GM21423 (cell line): Measurements from ENCODE around the gene NCOA3.

Experiments used
- ATAC-seq: cut with Tn5 transposase; IDR thresholded peaks from one replicate; pipeline ENCODE4 v1.9.1; 2021; ENCODE audit warnings: mild to moderate bottlenecking, moderate library complexity; ENCODE audit not compliant: unreplicated experiment

The NCOA3 gene

GRCh38 chr20:47675190-47676142, 173.8 kb downstream of the NCOA3 start:
- no peak for ATAC-seq

DNA sequence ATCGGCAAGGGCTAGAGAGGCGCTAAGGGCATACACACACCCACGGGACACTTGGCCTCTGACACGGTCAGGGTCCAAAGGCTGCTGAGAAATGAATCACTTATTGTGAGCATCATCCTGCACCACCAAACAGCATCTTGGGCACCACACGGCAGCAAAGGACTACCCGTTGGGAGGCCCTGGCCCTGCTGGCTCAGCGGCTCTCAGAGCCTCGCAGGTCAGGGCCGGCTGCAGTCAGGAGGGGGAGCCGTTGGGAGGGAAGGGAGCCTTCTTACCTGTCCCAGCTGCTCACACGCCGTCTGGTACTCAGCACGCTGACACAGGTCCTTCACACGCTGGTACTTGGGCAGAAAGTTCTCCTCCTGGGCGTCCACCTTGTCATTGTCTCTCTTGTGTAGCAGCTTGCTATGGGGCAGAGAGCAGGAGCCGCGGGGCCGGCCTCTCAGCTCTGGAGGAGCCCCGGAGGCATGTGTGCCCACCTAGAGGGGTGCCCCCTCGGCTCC, 174.6 kb downstream of the NCOA3 start:
- ATAC-seq: no peak

GRCh38 chr20:47676912-47677634, 175.4 kb downstream of the NCOA3 start:
- no peak for ATAC-seq

GRCh38 chr20:47677635-47678453, 176.2 kb downstream of the NCOA3 start:
- ATAC-seq: no peak

DNA sequence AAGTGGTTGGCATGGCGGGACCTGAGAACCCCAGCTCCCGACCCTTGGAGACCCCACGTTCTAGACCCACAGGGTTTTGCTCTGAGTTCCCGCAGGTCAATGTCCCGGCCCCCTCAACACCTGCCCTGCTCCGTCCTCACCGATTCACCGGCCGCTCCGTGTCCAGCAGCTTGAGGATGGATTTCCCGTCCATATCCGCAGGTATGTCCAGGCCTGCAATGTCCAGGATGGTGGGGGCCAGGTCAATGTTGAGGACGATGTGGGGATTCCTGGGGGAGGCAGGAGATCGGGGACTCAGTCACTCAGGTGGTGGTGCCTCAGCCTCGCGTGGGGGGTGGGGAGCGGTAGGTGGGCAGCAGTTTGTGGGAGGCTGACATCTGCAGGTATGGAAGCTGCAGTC, 176.8 kb downstream of the NCOA3 start:
- no peak for ATAC-seq

DNA sequence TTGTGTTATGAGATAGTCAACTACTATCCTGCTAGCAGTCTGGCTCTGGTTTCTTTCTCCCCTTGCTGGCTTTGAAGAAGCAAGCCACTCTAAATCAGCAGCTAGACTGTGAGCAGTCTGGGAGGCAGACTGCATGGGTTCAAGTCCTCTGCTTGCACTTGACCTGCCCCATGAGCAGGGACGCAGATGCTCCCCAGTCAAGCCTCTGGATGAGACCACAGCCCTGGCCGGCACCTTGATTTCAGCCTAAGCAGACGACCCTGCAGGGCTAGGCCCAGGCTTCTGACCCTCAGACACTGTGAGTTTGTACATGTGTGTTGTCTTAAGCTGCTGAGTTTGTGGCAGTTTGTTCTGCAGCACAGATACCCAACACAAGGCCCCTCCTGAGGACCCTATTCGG, 177.8 kb downstream of the NCOA3 start:
- ATAC-seq: no peak

- ATAC-seq: no peak
Observed at GRCh38 chr20:47680804-47681529, 179.3 kb downstream of the NCOA3 start.

- ATAC-seq: no peak
Observed at GRCh38 chr20:47682028-47682783, 180.5 kb downstream of the NCOA3 start.

GRCh38 chr20:47682916-47683315, 181.2 kb downstream of the NCOA3 start:
- ATAC-seq: no peak

- ATAC-seq: no peak
Observed at GRCh38 chr20:47684306-47685080, 182.8 kb downstream of the NCOA3 start.

- no peak for ATAC-seq
Observed at GRCh38 chr20:47686545-47686944, 184.9 kb downstream of the NCOA3 start.

GRCh38 chr20:47687095-47687987, 185.7 kb downstream of the NCOA3 start:
- ATAC-seq: no peak

- ATAC-seq: no peak
Observed at GRCh38 chr20:47688385-47689381, 187.0 kb downstream of the NCOA3 start.

- no peak for ATAC-seq
Observed at GRCh38 chr20:47689731-47690130, 188.0 kb downstream of the NCOA3 start.

DNA sequence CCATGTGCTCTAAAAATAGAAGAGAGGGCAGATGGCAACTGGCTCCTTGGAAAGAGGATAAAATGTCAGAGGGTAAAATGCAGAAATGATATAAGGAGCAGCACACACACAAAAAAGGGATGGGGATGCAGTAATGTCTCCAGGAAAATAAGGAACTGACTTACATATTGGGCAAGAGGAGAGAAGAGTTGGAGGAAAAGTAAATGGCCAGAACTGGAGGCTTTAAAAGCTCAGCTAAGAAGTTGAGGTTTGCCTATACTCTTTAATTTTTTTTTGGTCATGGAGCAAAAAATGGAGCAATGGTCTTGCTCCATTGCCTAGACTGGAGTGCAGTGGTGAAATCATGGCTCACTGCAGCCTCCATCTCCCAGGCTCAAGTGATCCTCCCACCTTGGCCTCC, 189.9 kb downstream of the NCOA3 start:
- no peak for ATAC-seq

GRCh38 chr20:47694021-47694818, 192.5 kb downstream of the NCOA3 start:
- no peak for ATAC-seq
